ENCODE data around the gene GPANK1.

DNA sequence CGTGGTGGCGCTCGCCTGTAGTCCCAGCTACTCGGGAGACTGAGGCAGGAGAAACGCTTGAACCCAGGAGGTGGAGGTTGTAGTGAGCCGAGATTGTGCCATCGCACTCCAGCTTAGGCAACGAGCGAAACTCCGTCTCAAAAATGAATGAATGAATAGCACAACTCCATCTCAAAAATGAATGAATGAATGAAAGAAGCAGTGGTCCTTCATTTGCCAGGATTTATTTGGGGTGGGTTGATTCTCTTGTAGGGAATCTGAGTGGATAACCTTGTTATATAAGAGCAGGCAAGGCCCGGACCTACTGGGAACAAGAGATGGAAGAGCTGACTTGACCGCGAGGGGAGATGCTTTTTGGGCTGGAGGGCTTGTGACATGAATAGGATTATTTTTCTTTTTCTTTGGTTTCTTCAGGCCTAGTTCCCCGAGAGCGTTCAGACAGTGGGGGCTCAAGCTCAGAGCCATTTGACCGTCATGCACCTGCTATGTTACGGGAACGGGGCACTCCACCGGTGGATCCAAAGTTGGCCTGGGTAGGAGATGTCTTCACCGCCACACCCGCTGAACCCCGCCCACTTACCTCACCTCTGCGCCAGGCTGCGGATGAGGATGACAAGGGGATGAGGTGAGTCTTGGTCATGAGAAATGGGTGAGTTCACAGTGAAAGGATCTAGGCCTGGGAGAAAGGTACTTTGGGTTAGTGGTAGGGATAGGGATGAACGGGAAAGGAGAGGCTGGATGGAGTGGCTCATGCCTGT lies 34.4 kb downstream of the GPANK1 start:
- TF ChIP-seq, protein P1, sequence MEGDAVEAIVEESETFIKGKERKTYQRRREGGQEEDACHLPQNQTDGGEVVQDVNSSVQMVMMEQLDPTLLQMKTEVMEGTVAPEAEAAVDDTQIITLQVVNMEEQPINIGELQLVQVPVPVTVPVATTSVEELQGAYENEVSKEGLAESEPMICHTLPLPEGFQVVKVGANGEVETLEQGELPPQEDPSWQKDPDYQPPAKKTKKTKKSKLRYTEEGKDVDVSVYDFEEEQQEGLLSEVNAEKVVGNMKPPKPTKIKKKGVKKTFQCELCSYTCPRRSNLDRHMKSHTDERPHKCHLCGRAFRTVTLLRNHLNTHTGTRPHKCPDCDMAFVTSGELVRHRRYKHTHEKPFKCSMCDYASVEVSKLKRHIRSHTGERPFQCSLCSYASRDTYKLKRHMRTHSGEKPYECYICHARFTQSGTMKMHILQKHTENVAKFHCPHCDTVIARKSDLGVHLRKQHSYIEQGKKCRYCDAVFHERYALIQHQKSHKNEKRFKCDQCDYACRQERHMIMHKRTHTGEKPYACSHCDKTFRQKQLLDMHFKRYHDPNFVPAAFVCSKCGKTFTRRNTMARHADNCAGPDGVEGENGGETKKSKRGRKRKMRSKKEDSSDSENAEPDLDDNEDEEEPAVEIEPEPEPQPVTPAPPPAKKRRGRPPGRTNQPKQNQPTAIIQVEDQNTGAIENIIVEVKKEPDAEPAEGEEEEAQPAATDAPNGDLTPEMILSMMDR (IDR thresholded peaks at IDR 0.05) = no peak
- TF ChIP-seq EZH2 (IDR thresholded peaks at IDR 0.05; ENCODE audit: borderline replicate concordance, insufficient read depth, low read depth, low read length, poor library complexity, severe bottlenecking) = no peak

Measured in B cell (primary cell).